Stimulated activated naive CD8-positive, alpha-beta T cell treated with anti-CD3 and anti-CD28 coated beads, Interleukin-15, Interleukin-2, amounts not matched to agents 100 ng/mL and 50 ng/mL, for 24 hours (primary cell): ENCODE measurements around the gene EHBP1L1.

Experiments
- H3K27ac Mint-ChIP-seq: one replicate; pipeline ENCODE4 v1.8.0; 2021; ENCODE audit warnings: mild to moderate bottlenecking, mixed read lengths
- H3K27me3 Mint-ChIP-seq: one replicate; pipeline ENCODE4 v1.8.0; 2021; ENCODE audit warnings: mixed read lengths
- H3K36me3 Mint-ChIP-seq: one replicate; pipeline ENCODE4 v1.8.0; 2021; ENCODE audit warnings: low read depth, mixed read lengths
- H3K4me1 Mint-ChIP-seq: one replicate; pipeline ENCODE4 v1.8.0; 2021; ENCODE audit warnings: low read depth, mixed read lengths
- H3K4me3 Mint-ChIP-seq: one replicate; pipeline ENCODE4 v1.8.0; 2021; ENCODE audit warnings: mild to moderate bottlenecking, mixed read lengths
- H3K9me3 Mint-ChIP-seq: one replicate; pipeline ENCODE4 v1.8.0; 2021; ENCODE audit warnings: mixed read lengths

The EHBP1L1 gene

DNA sequence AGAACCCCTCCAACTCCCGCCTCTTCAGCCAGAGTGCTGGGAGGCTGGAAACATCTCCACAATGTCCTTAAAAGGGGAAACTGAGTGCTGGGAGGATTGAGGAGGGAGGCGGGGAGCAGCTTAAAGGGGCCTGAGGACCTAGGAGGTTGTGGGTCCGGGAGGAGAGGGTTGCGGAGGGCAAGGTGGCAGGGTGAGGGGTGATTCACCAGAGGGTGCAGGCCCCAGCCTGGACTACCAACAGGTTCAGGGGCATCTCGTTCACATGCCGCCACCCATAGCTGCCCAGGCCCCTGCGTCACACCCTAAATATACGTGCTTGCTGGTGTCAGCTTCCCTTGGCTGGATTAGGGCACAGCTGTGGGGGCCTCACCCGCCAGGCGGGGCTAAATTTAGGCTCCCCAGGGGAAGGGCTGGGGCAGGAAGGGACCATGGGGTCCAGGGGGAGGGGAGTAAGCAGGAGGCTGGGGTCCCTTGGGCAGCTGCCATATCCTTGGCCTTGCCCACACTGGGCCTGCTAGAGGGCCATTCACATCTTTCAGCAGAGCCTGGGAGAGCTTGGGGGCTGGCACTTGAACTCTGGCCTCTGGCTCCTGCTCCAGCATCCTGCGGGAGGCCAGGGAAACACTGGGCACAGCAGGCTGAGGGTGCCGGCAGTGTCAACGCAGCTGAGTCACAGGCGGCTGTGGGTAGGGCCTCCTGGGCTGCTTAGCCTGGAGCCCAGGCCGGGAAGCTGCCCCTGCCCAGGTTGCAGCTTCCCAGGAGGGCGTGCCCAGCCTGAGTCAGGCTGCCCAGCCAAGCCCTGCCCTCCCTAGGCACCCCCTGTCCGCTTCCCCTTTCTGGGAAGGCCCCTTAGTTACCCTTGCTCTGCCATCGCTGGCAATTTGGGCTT, 1.3 kb downstream of the EHBP1L1 start:
- H3K9me3 Mint-ChIP-seq, result no peaks in the 10 kb centered on the region
- peaks cover 45% of the 10 kb centered on the region for H3K4me1 Mint-ChIP-seq
- H3K36me3 Mint-ChIP-seq, result peaks cover 33% of the 10 kb centered on the region
- no peaks in the 10 kb centered on the region for H3K27me3 Mint-ChIP-seq
- peak overlapping the region; percentile 84 for H3K27ac Mint-ChIP-seq
- peak overlapping the region; percentile 90 for H3K4me3 Mint-ChIP-seq

- peak overlapping the region; percentile 90 for H3K4me3 Mint-ChIP-seq
- H3K9me3 Mint-ChIP-seq, result no peaks in the 10 kb centered on the region
- peaks cover 32% of the 10 kb centered on the region for H3K36me3 Mint-ChIP-seq
- no peak overlapping the region for H3K27ac Mint-ChIP-seq
- H3K27me3 Mint-ChIP-seq, result no peaks in the 10 kb centered on the region
- H3K4me1 Mint-ChIP-seq, result peaks cover 42% of the 10 kb centered on the region
Observed at GRCh38 chr11:65577756-65578109, 1.9 kb downstream of the EHBP1L1 start.

DNA sequence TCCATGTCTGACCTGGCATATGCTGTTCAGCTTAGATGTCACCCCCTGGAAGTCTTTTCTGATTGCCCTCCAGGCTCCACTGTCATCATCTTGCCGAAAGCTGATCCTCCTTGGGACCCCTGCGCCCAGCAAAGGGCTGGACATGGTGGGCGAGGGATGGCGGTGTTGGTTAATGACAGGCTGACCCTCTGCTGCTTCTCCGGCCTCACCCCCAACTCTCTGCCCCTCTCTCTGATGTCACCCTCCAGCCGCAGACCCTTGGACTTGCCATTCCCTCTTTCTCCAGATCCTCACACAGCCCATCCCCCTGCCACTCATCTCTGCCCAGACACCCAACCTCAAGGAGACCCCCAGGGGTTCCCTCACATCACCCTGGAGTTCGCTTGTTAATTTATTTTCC, 2.3 kb downstream of the EHBP1L1 start:
- Mint-ChIP-seq H3K4me1 (peaks cover 40% of the 10 kb centered on the region), H3K27ac (peak overlapping the region; percentile 67), H3K9me3 (no peaks in the 10 kb centered on the region), H3K4me3 (peak overlapping the region; percentile 90), H3K36me3 (peaks cover 32% of the 10 kb centered on the region), H3K27me3 (no peaks in the 10 kb centered on the region)

DNA sequence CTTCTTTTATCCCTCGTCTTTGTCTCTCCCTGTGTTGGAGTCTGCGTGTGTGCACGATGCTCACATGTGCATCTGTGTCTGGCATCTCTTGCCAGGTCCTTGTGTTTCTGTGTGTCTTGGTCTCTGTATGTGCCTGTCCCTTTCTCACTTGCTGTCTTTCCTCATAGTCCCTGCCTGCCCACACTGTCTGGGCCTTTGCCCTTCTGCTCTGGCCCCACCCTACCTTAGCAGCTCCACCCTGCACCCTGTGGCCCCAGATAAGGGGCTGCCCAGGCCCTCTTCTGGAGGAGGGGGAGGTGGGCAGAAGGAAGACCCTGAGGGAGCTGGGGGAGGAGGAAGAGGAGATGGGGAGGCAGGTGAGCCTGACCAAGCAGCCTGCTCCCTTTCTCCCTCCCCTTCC, 2.8 kb downstream of the EHBP1L1 start:
- Mint-ChIP-seq H3K9me3 (no peaks in the 10 kb centered on the region), H3K27me3 (no peaks in the 10 kb centered on the region), H3K4me3 (peak overlapping the region; percentile 90), H3K27ac (peak overlapping the region; percentile 67), H3K36me3 (peaks cover 29% of the 10 kb centered on the region), H3K4me1 (peaks cover 34% of the 10 kb centered on the region)

GRCh38 chr11:65579291-65579690, 3.4 kb downstream of the EHBP1L1 start:
- H3K36me3 Mint-ChIP-seq, result peaks cover 29% of the 10 kb centered on the region
- H3K4me3 Mint-ChIP-seq, result no peak overlapping the region
- H3K27ac Mint-ChIP-seq, result no peak overlapping the region
- H3K27me3 Mint-ChIP-seq, result no peaks in the 10 kb centered on the region
- no peaks in the 10 kb centered on the region for H3K9me3 Mint-ChIP-seq
- peaks cover 33% of the 10 kb centered on the region for H3K4me1 Mint-ChIP-seq

GRCh38 chr11:65580031-65580692, 4.3 kb downstream of the EHBP1L1 start:
- Mint-ChIP-seq H3K4me1 (peaks cover 27% of the 10 kb centered on the region), H3K27ac (no peak overlapping the region), H3K36me3 (peaks cover 32% of the 10 kb centered on the region), H3K27me3 (no peaks in the 10 kb centered on the region), H3K4me3 (no peak overlapping the region), H3K9me3 (no peaks in the 10 kb centered on the region)

GRCh38 chr11:65580756-65581155, 4.9 kb downstream of the EHBP1L1 start:
- peaks cover 22% of the 10 kb centered on the region for H3K4me1 Mint-ChIP-seq
- no peaks in the 10 kb centered on the region for H3K9me3 Mint-ChIP-seq
- no peaks in the 10 kb centered on the region for H3K27me3 Mint-ChIP-seq
- peaks cover 32% of the 10 kb centered on the region for H3K36me3 Mint-ChIP-seq
- H3K4me3 Mint-ChIP-seq, result no peak overlapping the region
- H3K27ac Mint-ChIP-seq, result no peak overlapping the region

GRCh38 chr11:65581928-65582327, 6.1 kb downstream of the EHBP1L1 start:
- Mint-ChIP-seq H3K4me1 (peaks cover 27% of the 10 kb centered on the region), H3K27me3 (no peaks in the 10 kb centered on the region), H3K4me3 (no peak overlapping the region), H3K9me3 (no peaks in the 10 kb centered on the region), H3K36me3 (peaks cover 40% of the 10 kb centered on the region), H3K27ac (no peak overlapping the region)

- Mint-ChIP-seq H3K36me3 (peaks cover 39% of the 10 kb centered on the region), H3K27me3 (no peaks in the 10 kb centered on the region), H3K4me3 (no peak overlapping the region), H3K4me1 (peaks cover 33% of the 10 kb centered on the region), H3K27ac (peak overlapping the region; percentile 5), H3K9me3 (no peaks in the 10 kb centered on the region)
Observed at GRCh38 chr11:65583589-65583988, 7.7 kb downstream of the EHBP1L1 start.

DNA sequence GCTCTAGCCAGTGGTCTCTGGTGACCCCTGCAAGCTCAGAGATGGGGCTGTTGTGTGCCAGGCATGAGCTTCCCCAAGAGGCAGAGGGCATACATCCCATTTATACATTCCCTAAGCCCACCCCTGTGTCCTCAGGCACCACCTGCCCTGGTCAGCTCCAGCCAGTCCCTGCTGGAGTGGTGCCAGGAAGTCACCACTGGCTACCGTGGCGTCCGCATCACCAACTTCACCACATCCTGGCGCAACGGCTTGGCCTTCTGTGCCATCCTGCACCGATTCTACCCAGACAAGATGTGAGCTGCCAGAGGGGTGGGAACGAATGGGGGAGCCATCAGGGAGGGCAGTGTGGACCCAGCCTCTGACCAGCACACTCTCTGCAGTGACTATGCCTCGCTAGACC, 8.3 kb downstream of the EHBP1L1 start:
- H3K4me1 Mint-ChIP-seq, result peaks cover 36% of the 10 kb centered on the region
- H3K4me3 Mint-ChIP-seq, result no peak overlapping the region
- H3K27me3 Mint-ChIP-seq, result no peaks in the 10 kb centered on the region
- H3K27ac Mint-ChIP-seq, result no peak overlapping the region
- peaks cover 37% of the 10 kb centered on the region for H3K36me3 Mint-ChIP-seq
- H3K9me3 Mint-ChIP-seq, result no peaks in the 10 kb centered on the region

DNA sequence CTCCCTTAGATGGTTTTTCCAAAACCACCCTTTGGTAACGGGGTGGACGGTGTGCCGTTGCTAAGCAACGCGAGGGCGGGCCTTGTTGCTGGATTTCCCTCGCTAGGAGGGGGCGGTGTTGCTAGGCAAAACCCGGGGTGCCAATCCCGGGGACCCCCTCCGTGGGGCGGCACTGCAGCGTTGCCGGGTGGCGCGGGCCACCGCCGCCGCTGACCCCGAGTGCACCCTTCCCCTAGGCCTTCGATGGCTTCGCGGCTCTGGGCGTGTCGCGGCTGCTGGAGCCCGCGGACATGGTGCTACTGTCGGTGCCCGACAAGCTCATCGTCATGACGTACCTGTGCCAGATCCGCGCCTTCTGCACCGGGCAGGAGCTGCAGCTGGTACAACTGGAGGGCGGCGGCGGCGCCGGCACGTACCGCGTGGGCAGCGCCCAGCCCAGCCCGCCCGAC, 8.9 kb downstream of the EHBP1L1 start:
- Mint-ChIP-seq H3K27me3 (no peaks in the 10 kb centered on the region), H3K4me3 (no peak overlapping the region), H3K9me3 (no peaks in the 10 kb centered on the region), H3K27ac (no peak overlapping the region), H3K4me1 (peaks cover 41% of the 10 kb centered on the region), H3K36me3 (peaks cover 33% of the 10 kb centered on the region)

- H3K27ac Mint-ChIP-seq, result peak overlapping the region; percentile 41
Observed at GRCh38 chr11:65585396-65586246, 9.8 kb downstream of the EHBP1L1 start.

GRCh38 chr11:65586247-65586630, 10.4 kb downstream of the EHBP1L1 start:
- peak overlapping the region; percentile 41 for H3K27ac Mint-ChIP-seq
- H3K9me3 Mint-ChIP-seq, result no peaks in the 10 kb centered on the region
- no peaks in the 10 kb centered on the region for H3K27me3 Mint-ChIP-seq
- H3K36me3 Mint-ChIP-seq, result peaks cover 29% of the 10 kb centered on the region
- no peak overlapping the region for H3K4me3 Mint-ChIP-seq
- H3K4me1 Mint-ChIP-seq, result peaks cover 49% of the 10 kb centered on the region

More at GRCh38 chr11:65585396-65586246, 9.8 kb downstream of the EHBP1L1 start:
- H3K36me3 Mint-ChIP-seq, result peaks cover 31% of the 10 kb centered on the region
- no peak overlapping the region for H3K4me3 Mint-ChIP-seq
- H3K9me3 Mint-ChIP-seq, result no peaks in the 10 kb centered on the region
- H3K4me1 Mint-ChIP-seq, result peaks cover 48% of the 10 kb centered on the region
- H3K27me3 Mint-ChIP-seq, result no peaks in the 10 kb centered on the region

DNA sequence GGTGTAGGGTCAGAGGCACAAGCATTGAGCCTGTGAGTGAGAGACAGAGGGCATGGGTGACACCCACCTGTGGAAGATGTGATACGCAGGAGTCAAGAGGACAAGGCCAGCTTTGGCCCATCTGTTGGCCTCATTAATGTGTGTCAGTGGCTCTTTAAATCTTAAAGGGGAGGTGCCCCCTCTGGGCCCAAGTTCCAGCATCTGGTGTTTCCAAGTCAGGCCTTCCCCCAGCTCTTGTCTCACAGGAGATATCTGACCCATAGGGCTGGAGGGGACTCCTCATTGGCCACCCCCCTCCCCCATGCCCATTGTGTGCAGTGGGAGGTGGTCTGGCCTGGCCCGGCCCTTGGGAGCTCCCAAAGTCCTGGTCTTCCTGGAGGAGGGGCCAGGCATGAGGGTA, 10.8 kb downstream of the EHBP1L1 start:
- Mint-ChIP-seq H3K4me1 (peaks cover 49% of the 10 kb centered on the region), H3K4me3 (no peak overlapping the region), H3K36me3 (peaks cover 27% of the 10 kb centered on the region), H3K9me3 (no peaks in the 10 kb centered on the region), H3K27ac (peak overlapping the region; percentile 41), H3K27me3 (no peaks in the 10 kb centered on the region)
